HL-60 (cell line): Measurements from ENCODE around the gene TMEM263.
A peak's percentile ranks its signal among the peaks of the same experiment; 100 is the strongest.

Source experiments
- CTCF ChIP-seq: IDR thresholded peaks from one replicate; pipeline ENCODE4 v1.5.1; 2011; ENCODE audit warnings: low read length, control low read depth, inconsistent platforms; ENCODE audit not compliant: insufficient read depth
- GABPA ChIP-seq: IDR thresholded peaks from 2 replicates; pipeline ENCODE4 v1.6.1; 2012; ENCODE audit warnings: low read depth
- POLR2AphosphoS5 ChIP-seq: IDR thresholded peaks from 2 replicates; pipeline ENCODE4 v1.6.1; 2012; ENCODE audit warnings: low read depth
- REST ChIP-seq: IDR thresholded peaks from 2 replicates; pipeline ENCODE4 v1.6.1; 2012; ENCODE audit warnings: low read depth; ENCODE audit not compliant: insufficient replicate concordance
- SPI1 ChIP-seq: IDR thresholded peaks from 2 replicates; pipeline ENCODE4 v1.6.1; 2012; ENCODE audit warnings: low read depth, mild to moderate bottlenecking, borderline replicate concordance

GRCh38 chr12:106919910-106920544, 35.7 kb upstream of the TMEM263 start:
- TF ChIP-seq SPI1 (no peak), CTCF (peak; percentile 36), POLR2AphosphoS5 (no peak), GABPA (no peak), REST (no peak)
